WTC11 (cell line): ENCODE data around the gene IRF8.

Experiments
- CDX4 ChIP-seq: fragments of 250-450 bp; sonication (Bioruptor Pico); IDR thresholded peaks from 2 replicates; pipeline ENCODE4 v1.9.0; 2021; ENCODE audit warnings: moderate library complexity, mild to moderate bottlenecking, inconsistent platforms, borderline replicate concordance
- CTCF ChIP-seq: fragments of 200-600 bp; IDR thresholded peaks from 2 replicates; pipeline ENCODE4 v1.8.0; 2022; ENCODE audit warnings: antibody characterized with exemption
- GTF2I ChIP-seq: fragments of 250-450 bp; sonication (Bioruptor Pico); conservative IDR thresholded peaks from 2 replicates; pipeline ENCODE4 v1.4.0; 2021; ENCODE audit warnings: mild to moderate bottlenecking
- JUN ChIP-seq: sonication (generic); formaldehyde crosslinking; IDR thresholded peaks from 2 replicates; pipeline ENCODE4 v1.8.0; 2023; ENCODE audit warnings: mild to moderate bottlenecking, missing genetic modification reagents
- NFE2L1 ChIP-seq: sonication (generic); formaldehyde crosslinking; IDR thresholded peaks from 2 replicates; pipeline ENCODE4 v1.8.1; 2023; ENCODE audit warnings: missing genetic modification reagents
- NFYB ChIP-seq: sonication (generic); formaldehyde crosslinking; conservative IDR thresholded peaks from 2 replicates; pipeline ENCODE4 v1.8.0; 2022; ENCODE audit warnings: low read depth, missing genetic modification reagents
- NR3C1 ChIP-seq: sonication (generic); formaldehyde crosslinking; conservative IDR thresholded peaks from 2 replicates; pipeline ENCODE4 v1.8.1; 2023; ENCODE audit warnings: low read depth, mild to moderate bottlenecking, missing genetic modification reagents
- PRDM15 ChIP-seq: sonication (generic); formaldehyde crosslinking; IDR thresholded peaks from 2 replicates; pipeline ENCODE4 v1.8.0; 2022; ENCODE audit warnings: missing genetic modification reagents
- SOX15 ChIP-seq: fragments of 250-450 bp; sonication (Bioruptor Pico); IDR thresholded peaks from 2 replicates; pipeline ENCODE4 v1.9.0; 2021; ENCODE audit warnings: mild to moderate bottlenecking
- SP1 ChIP-seq: sonication (generic); formaldehyde crosslinking; conservative IDR thresholded peaks from 2 replicates; pipeline ENCODE4 v1.8.1; 2022; ENCODE audit warnings: missing genetic modification reagents
- TEAD1 ChIP-seq: sonication (generic); formaldehyde crosslinking; IDR thresholded peaks from 2 replicates; pipeline ENCODE4 v1.8.0; 2022; ENCODE audit warnings: mild to moderate bottlenecking, missing genetic modification reagents
- ZNF317 ChIP-seq: sonication (generic); formaldehyde crosslinking; IDR thresholded peaks from 2 replicates; pipeline ENCODE4 v1.8.1; 2023; ENCODE audit warnings: low read depth, mild to moderate bottlenecking, moderate library complexity, missing genetic modification reagents, borderline replicate concordance
- TF ChIP-seq, protein P1 (sequence below): sonication (generic); formaldehyde crosslinking; IDR thresholded peaks from 2 replicates; pipeline ENCODE4 v1.8.1; 2022; ENCODE audit warnings: low read depth, mild to moderate bottlenecking, moderate library complexity, missing genetic modification reagents, borderline replicate concordance
- TF ChIP-seq, protein P2 (sequence below): sonication (generic); formaldehyde crosslinking; IDR thresholded peaks from 2 replicates; pipeline ENCODE4 v1.8.1; 2023; ENCODE audit warnings: mild to moderate bottlenecking, missing genetic modification reagents

GRCh38 chr16:85906349-85906748, 7.4 kb downstream of the IRF8 start:
- TF ChIP-seq TEAD1 (CRISPR knock-in tag) (no peak), CDX4 (no peak), SP1 (CRISPR knock-in tag) (no peak), CTCF (no peak), ZNF317 (CRISPR knock-in tag) (no peak), NFYB (CRISPR knock-in tag) (no peak), GTF2I (CRISPR knock-in tag) (no peak), PRDM15 (no peak), SOX15 (CRISPR knock-in tag) (no peak), NFE2L1 (CRISPR knock-in tag) (no peak), JUN (CRISPR knock-in tag) (no peak), NR3C1 (no peak)
- TF ChIP-seq, protein P1, sequence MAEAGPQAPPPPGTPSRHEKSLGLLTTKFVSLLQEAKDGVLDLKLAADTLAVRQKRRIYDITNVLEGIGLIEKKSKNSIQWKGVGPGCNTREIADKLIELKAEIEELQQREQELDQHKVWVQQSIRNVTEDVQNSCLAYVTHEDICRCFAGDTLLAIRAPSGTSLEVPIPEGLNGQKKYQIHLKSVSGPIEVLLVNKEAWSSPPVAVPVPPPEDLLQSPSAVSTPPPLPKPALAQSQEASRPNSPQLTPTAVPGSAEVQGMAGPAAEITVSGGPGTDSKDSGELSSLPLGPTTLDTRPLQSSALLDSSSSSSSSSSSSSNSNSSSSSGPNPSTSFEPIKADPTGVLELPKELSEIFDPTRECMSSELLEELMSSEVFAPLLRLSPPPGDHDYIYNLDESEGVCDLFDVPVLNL (CRISPR knock-in tag) = no peak
- TF ChIP-seq, protein P2, sequence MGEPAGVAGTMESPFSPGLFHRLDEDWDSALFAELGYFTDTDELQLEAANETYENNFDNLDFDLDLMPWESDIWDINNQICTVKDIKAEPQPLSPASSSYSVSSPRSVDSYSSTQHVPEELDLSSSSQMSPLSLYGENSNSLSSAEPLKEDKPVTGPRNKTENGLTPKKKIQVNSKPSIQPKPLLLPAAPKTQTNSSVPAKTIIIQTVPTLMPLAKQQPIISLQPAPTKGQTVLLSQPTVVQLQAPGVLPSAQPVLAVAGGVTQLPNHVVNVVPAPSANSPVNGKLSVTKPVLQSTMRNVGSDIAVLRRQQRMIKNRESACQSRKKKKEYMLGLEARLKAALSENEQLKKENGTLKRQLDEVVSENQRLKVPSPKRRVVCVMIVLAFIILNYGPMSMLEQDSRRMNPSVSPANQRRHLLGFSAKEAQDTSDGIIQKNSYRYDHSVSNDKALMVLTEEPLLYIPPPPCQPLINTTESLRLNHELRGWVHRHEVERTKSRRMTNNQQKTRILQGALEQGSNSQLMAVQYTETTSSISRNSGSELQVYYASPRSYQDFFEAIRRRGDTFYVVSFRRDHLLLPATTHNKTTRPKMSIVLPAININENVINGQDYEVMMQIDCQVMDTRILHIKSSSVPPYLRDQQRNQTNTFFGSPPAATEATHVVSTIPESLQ (CRISPR knock-in tag) = no peak
